CD4-positive, alpha-beta T cell treated with Interleukin-15 for 4 hours (primary cell): ENCODE measurements around the gene CDON.
"Not testable (repeated sequence)": the region's sequence is repeated elsewhere in the genome, so short reads cannot be mapped to it uniquely, and the experiment has no call there.

Experiments
- DNase-seq: peaks from one replicate; pipeline ENCODE4 v3.0.0-alpha.2; 2020; ENCODE audit warnings: low spot score

Gene CDON

GRCh38 chr11:125924384-125925007, 138.2 kb downstream of the CDON start:
- no peak for DNase-seq

- DNase-seq, result no peak
Measured at GRCh38 chr11:125923633-125924032, 139.0 kb downstream of the CDON start.

- DNase-seq, result peak; percentile 54
Measured at GRCh38 chr11:125923012-125923579, 139.6 kb downstream of the CDON start.

GRCh38 chr11:125922156-125922555, 140.5 kb downstream of the CDON start:
- no peak for DNase-seq

GRCh38 chr11:125921042-125921441, 141.6 kb downstream of the CDON start:
- no peak for DNase-seq

GRCh38 chr11:125918140-125918840, 144.4 kb downstream of the CDON start:
- DNase-seq, result no peak

GRCh38 chr11:125916683-125917347, 145.9 kb downstream of the CDON start:
- DNase-seq, result no peak

GRCh38 chr11:125914601-125915000, 148.1 kb downstream of the CDON start:
- not testable (repeated sequence) for DNase-seq

GRCh38 chr11:125910226-125910849, 152.3 kb downstream of the CDON start:
- DNase-seq, result no peak
